Osteoblast (primary cell): ENCODE results near the gene UTS2B. TPM values are rescaled to one million over a fixed set of nuclear protein-coding genes. Genes with fewer than 3 reads are reported as not detected.

Source experiments
- DNase-seq: peaks from one replicate; pipeline ENCODE4 v3.0.0; 2011; ENCODE audit warnings: low spot score, mixed read lengths; ENCODE audit not compliant: insufficient read length; ENCODE audit errors: missing footprints
- H2AFZ ChIP-seq: 2 replicates; pipeline ENCODE4 v1.6.0; 2011; ENCODE audit warnings: mild to moderate bottlenecking, low read length
- H3K27ac ChIP-seq: 2 replicates; pipeline ENCODE4 v1.5.1; 2011; ENCODE audit warnings: mild to moderate bottlenecking, low read depth, low read length, moderate library complexity
- H3K27me3 ChIP-seq: 2 replicates; pipeline ENCODE4 v1.6.0; 2012; ENCODE audit warnings: mild to moderate bottlenecking, control low read depth, inconsistent platforms, low read length, moderate library complexity; ENCODE audit not compliant: insufficient read depth
- H3K36me3 ChIP-seq: 2 replicates; pipeline ENCODE4 v1.5.1; 2011; ENCODE audit warnings: mild to moderate bottlenecking, low read length, control low read depth, moderate library complexity; ENCODE audit not compliant: insufficient read depth
- H3K4me1 ChIP-seq: 2 replicates; pipeline ENCODE4 v1.5.1; 2011; ENCODE audit warnings: mild to moderate bottlenecking, low read length, control low read depth, moderate library complexity; ENCODE audit not compliant: insufficient read depth
- H3K4me2 ChIP-seq: 2 replicates; pipeline ENCODE4 v1.6.0; 2011; ENCODE audit warnings: mild to moderate bottlenecking, low read length; ENCODE audit not compliant: insufficient read depth
- H3K4me3 ChIP-seq: fragments of 200-600 bp; sonication (generic); 3 replicates; pipeline ENCODE4 v1.5.1; 2012; ENCODE audit warnings: mild to moderate bottlenecking, low read length, inconsistent platforms; ENCODE audit not compliant: insufficient read depth
- H3K79me2 ChIP-seq: 2 replicates; pipeline ENCODE4 v1.6.0; 2012; ENCODE audit warnings: mild to moderate bottlenecking, low read length, control low read depth, inconsistent platforms; ENCODE audit not compliant: insufficient read depth
- H3K9me3 ChIP-seq: 2 replicates; pipeline ENCODE4 v1.5.1; 2011; ENCODE audit warnings: low read depth, low read length, control low read depth
- H4K20me1 ChIP-seq: 2 replicates; pipeline ENCODE4 v1.6.0; 2012; ENCODE audit warnings: mild to moderate bottlenecking, low read length, control low read depth; ENCODE audit not compliant: insufficient read depth
- CTCF ChIP-seq: IDR thresholded peaks from 2 replicates; pipeline ENCODE4 v1.5.1; 2011; ENCODE audit warnings: mild to moderate bottlenecking, low read depth, low read length, moderate library complexity; ENCODE audit errors: extremely low read depth
- total RNA-seq: library from RNA; depleted of rRNA; stranded (reverse); fragments of >200 nt; gene quantifications from 2 replicates; pipeline ENCODE4 v1.2.3, GENCODE V29; 2012

The UTS2B gene
- total RNA-seq, 1 donor, result 1.1 TPM

DNA sequence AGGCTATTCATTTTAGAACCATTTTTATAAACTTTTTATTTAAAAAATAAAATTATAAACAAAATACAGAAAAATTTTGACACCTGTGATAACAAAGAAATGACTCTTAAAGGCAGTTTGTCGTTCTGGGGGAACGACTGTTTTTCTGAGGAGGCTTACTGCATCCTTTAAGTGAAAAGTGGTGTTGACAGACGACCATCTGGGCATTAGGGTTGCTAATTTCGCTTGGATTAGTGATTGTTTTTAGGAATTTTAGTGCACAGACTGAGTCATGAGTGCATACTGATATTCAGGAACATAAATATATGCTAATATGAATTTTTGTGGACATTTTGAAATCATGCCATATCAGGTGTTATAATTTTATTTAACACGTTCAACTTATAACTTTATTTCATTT is 102.8 kb downstream of the UTS2B start:
- H3K4me2 ChIP-seq, result no peak overlapping the region
- no peak for DNase-seq
- H2AFZ ChIP-seq, result peak overlapping the region; percentile 50
- H3K4me3 ChIP-seq, result no peak overlapping the region
- H3K4me1 ChIP-seq, result no peaks in the 10 kb centered on the region
- no peaks in the 10 kb centered on the region for H3K36me3 ChIP-seq
- H3K9me3 ChIP-seq, result no peaks in the 10 kb centered on the region
- TF ChIP-seq CTCF, result no peak
- no peaks in the 10 kb centered on the region for H3K79me2 ChIP-seq
- H3K27me3 ChIP-seq, result no peaks in the 10 kb centered on the region
- no peaks in the 10 kb centered on the region for H4K20me1 ChIP-seq
- H3K27ac ChIP-seq, result no peak overlapping the region

- no peaks in the 10 kb centered on the region for H3K79me2 ChIP-seq
- H3K4me2 ChIP-seq, result no peak overlapping the region
- H3K27ac ChIP-seq, result no peak overlapping the region
- H2AFZ ChIP-seq, result no peak overlapping the region
- peaks cover 11% of the 10 kb centered on the region for H3K4me1 ChIP-seq
- H3K4me3 ChIP-seq, result no peak overlapping the region
- no peak for TF ChIP-seq CTCF
- H3K27me3 ChIP-seq, result no peaks in the 10 kb centered on the region
- no peak for DNase-seq
- no peaks in the 10 kb centered on the region for H4K20me1 ChIP-seq
- H3K9me3 ChIP-seq, result no peaks in the 10 kb centered on the region
- H3K36me3 ChIP-seq, result no peaks in the 10 kb centered on the region
Measured at GRCh38 chr3:191221638-191222037, 108.7 kb downstream of the UTS2B start.

- TF ChIP-seq CTCF, result no peak
- Histone ChIP-seq H3K9me3 (no peaks in the 10 kb centered on the region), H3K4me3 (no peak overlapping the region), H3K79me2 (no peaks in the 10 kb centered on the region), H2AFZ (no peak overlapping the region), H4K20me1 (no peaks in the 10 kb centered on the region), H3K4me1 (peaks cover 17% of the 10 kb centered on the region), H3K27ac (no peak overlapping the region), H3K27me3 (no peaks in the 10 kb centered on the region), H3K4me2 (no peak overlapping the region), H3K36me3 (no peaks in the 10 kb centered on the region)
- DNase-seq, result no peak
Measured at GRCh38 chr3:191220908-191221307, 109.4 kb downstream of the UTS2B start.

DNA sequence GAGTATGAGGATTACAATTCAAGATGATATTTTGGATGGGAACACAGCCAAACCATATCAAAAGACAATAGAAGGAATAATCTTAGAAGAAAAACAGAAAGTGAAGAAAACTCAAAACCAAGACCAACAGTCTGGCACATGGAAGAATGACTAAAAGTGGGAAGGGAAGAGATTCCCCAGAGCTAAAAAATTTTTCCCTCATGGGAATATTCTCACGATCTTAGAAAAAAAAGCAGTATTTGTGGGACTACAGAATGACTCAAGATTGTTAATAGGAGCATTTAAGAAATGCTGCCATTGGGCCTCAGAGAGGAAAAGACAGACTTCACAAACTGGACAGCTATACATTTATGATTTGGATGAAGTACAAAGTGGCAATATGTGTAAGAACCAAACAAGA is 113.0 kb downstream of the UTS2B start:
- H3K4me3 ChIP-seq, result peak overlapping the region; percentile 27
- H3K4me2 ChIP-seq, result peak overlapping the region; percentile 51
- no peaks in the 10 kb centered on the region for H3K27me3 ChIP-seq
- H2AFZ ChIP-seq, result peak overlapping the region; percentile 27
- H3K36me3 ChIP-seq, result no peaks in the 10 kb centered on the region
- no peak for TF ChIP-seq CTCF
- peak; percentile 79 for DNase-seq
- H4K20me1 ChIP-seq, result no peaks in the 10 kb centered on the region
- H3K79me2 ChIP-seq, result no peaks in the 10 kb centered on the region
- no peaks in the 10 kb centered on the region for H3K9me3 ChIP-seq
- H3K4me1 ChIP-seq, result peaks cover 21% of the 10 kb centered on the region
- peak overlapping the region; percentile 79 for H3K27ac ChIP-seq

Other genes starting within 250 kb of the UTS2B start
- gene OSTN, start 131.3 kb downstream of the UTS2B start, total RNA-seq, result under 0.01 TPM in 1 of 2 replicates, not detected in the other
- 74.8 and 78.2 TPM in 2 replicates for gene CCDC50, start 1.1 kb downstream of the UTS2B start, total RNA-seq
- not detected in 2 replicates for gene PYDC2, start 130.6 kb upstream of the UTS2B start, total RNA-seq